ENCODE results near the gene FABP1. TPM values are rescaled to one million over a fixed set of nuclear protein-coding genes. Genes with fewer than 3 reads are reported as not detected.

The FABP1 gene
- total and polyA plus RNA-seq, 9 donors: 0.46 to 1.9 (median 0.90) TPM; not detected in 5

DNA sequence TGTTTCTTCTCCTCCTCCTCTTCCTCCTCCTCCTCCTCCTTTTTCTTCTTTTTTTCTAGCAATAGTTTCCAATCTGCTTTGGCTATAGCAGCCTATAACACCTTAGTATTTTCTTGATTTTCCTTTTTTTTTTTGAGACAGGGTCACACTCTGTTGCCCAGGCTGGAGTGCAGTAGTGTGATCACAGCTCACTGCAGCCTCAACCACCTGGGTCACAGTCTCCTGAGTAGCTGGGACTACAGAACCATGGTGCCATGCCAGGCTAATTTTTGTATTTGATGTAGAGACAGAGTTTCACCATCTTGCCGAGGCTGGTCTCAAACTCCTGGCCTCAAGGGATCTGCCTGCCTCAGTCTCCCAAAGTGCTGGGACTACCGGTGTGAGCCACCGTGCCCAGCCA, 31.6 kb upstream of the FABP1 start:
- no peak overlapping the region for H3K4me3 ChIP-seq
- 85 to 86% (median 85%) methylated on average over 3 of the region's 3 CpGs for WGBS, 3 donors
- H3K9me3 ChIP-seq: no peaks in the 10 kb centered on the region
- H3K27me3 ChIP-seq: no peaks in the 10 kb centered on the region
- no peaks in the 10 kb centered on the region for H3K36me3 ChIP-seq
- no peak for TF ChIP-seq EP300 (IDR thresholded peaks at IDR 0.05)
- TF ChIP-seq POLR2A (IDR thresholded peaks at IDR 0.05): no peak
- TF ChIP-seq, protein P1, sequence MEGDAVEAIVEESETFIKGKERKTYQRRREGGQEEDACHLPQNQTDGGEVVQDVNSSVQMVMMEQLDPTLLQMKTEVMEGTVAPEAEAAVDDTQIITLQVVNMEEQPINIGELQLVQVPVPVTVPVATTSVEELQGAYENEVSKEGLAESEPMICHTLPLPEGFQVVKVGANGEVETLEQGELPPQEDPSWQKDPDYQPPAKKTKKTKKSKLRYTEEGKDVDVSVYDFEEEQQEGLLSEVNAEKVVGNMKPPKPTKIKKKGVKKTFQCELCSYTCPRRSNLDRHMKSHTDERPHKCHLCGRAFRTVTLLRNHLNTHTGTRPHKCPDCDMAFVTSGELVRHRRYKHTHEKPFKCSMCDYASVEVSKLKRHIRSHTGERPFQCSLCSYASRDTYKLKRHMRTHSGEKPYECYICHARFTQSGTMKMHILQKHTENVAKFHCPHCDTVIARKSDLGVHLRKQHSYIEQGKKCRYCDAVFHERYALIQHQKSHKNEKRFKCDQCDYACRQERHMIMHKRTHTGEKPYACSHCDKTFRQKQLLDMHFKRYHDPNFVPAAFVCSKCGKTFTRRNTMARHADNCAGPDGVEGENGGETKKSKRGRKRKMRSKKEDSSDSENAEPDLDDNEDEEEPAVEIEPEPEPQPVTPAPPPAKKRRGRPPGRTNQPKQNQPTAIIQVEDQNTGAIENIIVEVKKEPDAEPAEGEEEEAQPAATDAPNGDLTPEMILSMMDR (IDR thresholded peaks at IDR 0.05): no peak
- H3K27ac ChIP-seq: no peak overlapping the region
- intact Hi-C loops (cut with DNase I): no loop called here
- H3K4me1 ChIP-seq (ENCODE audit: insufficient read depth): no peaks in the 10 kb centered on the region
- DNase-seq: no peak

DNA sequence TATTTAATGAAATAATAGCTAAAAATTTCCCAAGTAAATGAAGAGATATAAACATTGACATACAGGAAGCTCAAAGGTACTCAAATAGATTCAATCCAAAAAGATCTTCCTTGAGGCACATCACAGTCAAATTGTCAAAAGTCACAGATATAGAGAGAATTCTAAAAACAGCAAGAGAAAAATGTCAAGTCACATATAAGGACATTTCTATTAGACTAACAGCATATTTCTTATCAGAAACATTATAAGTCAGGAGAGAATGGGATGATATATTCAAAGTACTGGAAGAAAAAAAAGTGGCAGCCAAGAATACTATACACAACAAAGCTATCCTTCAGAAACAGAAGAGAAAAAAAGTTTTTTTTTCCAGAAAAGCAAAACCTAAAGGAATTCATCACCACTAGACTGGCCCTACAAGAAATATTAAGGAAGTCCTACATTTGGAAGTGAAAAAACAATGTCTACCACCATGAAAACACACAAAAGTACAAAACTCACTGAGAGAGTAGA, 21.1 kb upstream of the FABP1 start:
- DNase-seq: no peak
- no peak overlapping the region for H3K4me3 ChIP-seq
- intact Hi-C loops (cut with DNase I): no loop called here
- H3K27ac ChIP-seq: no peak overlapping the region
- no peaks in the 10 kb centered on the region for H3K36me3 ChIP-seq
- no peaks in the 10 kb centered on the region for H3K9me3 ChIP-seq
- TF ChIP-seq, protein P1 (IDR thresholded peaks at IDR 0.05): no peak
- TF ChIP-seq EP300 (IDR thresholded peaks at IDR 0.05): no peak
- no peak for TF ChIP-seq POLR2A (IDR thresholded peaks at IDR 0.05)
- no peaks in the 10 kb centered on the region for H3K4me1 ChIP-seq (ENCODE audit: insufficient read depth)
- H3K27me3 ChIP-seq: no peaks in the 10 kb centered on the region

DNA sequence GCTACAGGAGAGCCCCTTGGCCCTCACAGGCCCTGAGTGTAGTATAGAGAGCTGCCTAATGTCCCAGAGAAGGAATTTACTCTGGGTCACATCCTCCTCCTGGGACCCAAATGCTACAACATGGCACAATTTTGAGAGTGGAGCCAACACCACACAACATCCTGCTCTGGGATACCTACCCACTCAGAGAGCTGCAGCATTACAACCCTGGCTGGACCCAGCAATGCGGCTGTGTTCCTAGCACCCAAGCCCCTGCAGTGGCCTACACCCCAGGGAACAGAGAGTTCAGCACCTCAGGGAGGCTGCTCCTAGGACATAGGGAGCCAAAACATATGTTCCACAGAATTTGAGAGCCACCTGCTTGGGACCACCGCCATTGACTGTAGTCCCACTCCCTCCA, 19.3 kb upstream of the FABP1 start:
- WGBS, 3 donors: 82 to 95% (median 93%) methylated on average over 2 of the region's 2 CpGs

DNA sequence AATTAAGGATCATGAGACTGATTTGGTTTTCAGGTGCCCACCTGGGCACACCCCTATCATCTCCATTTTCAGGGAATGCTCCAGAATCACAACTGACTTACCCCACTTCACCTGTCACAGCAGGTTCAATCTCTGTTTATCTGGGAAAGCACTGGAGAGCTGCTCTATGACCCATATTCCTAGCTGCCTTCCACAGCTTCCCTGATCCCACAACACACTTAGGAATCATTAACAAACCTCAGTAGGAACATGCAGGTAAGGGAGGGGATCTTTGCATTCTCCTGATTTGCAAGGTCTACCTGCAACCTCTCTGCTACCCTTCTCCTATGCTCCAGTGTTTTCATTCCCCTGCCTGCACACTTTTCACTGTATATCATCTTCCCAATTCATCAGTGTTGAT, 18.7 kb upstream of the FABP1 start:
- Histone ChIP-seq H3K27ac (no peak overlapping the region), H3K9me3 (no peaks in the 10 kb centered on the region)
- intact Hi-C loops (cut with DNase I): no loop called here

More for the DNA sequence above, 19.3 kb upstream of the FABP1 start:
- H3K36me3 ChIP-seq: no peaks in the 10 kb centered on the region
- H3K27ac ChIP-seq: no peak overlapping the region
- H3K9me3 ChIP-seq: no peaks in the 10 kb centered on the region
- no peak for DNase-seq
- H3K4me1 ChIP-seq (ENCODE audit: insufficient read depth): no peaks in the 10 kb centered on the region
- intact Hi-C loops (cut with DNase I): no loop called here
- TF ChIP-seq, protein P1 (IDR thresholded peaks at IDR 0.05): no peak
- TF ChIP-seq POLR2A (IDR thresholded peaks at IDR 0.05) (no peak), EP300 (IDR thresholded peaks at IDR 0.05) (no peak)
- no peaks in the 10 kb centered on the region for H3K27me3 ChIP-seq
- H3K4me3 ChIP-seq: no peak overlapping the region

More for the DNA sequence above, 18.7 kb upstream of the FABP1 start:
- Histone ChIP-seq H3K36me3 (no peaks in the 10 kb centered on the region), H3K27me3 (no peaks in the 10 kb centered on the region), H3K4me1 (ENCODE audit: insufficient read depth) (no peaks in the 10 kb centered on the region), H3K4me3 (no peak overlapping the region)
- no peak for DNase-seq
- TF ChIP-seq POLR2A (IDR thresholded peaks at IDR 0.05) (no peak), EP300 (IDR thresholded peaks at IDR 0.05) (no peak)
- TF ChIP-seq, protein P1 (IDR thresholded peaks at IDR 0.05): no peak
